NOMO-1 treated with dmso at 0.1 percent for 144 hours (cell line): ENCODE measurements around the gene SLC25A39.
A peak's percentile ranks its signal among the peaks of the same experiment; 100 is the strongest.
"Not testable (repeated sequence)": the region's sequence is repeated elsewhere in the genome, so short reads cannot be mapped to it uniquely, and the experiment has no call there.

ENCODE experiments used
- DNase-seq: peaks from one replicate; lab custom pipeline; 2025; ENCODE audit not compliant: unreplicated experiment; lab: John Stamatoyannopoulos, UW

The SLC25A39 gene

GRCh38 chr17:44324571-44325275 is at the start of gene SLC25A39:
Gene SLC25A39, minus strand, starts transcription at chr17:44324823. Its CDS starts 1,261 bp downstream, at chr17:44323562.
- DNase-seq: peak; percentile 83

- DNase-seq: no peak
Observed at GRCh38 chr17:44372036-44372435, 47.4 kb upstream of the SLC25A39 start.

GRCh38 chr17:44369414-44370023 is 44.9 kb upstream of the SLC25A39 start:
- DNase-seq: not testable (repeated sequence)

GRCh38 chr17:44368391-44369243 is 44.0 kb upstream of the SLC25A39 start:
- not testable (repeated sequence) for DNase-seq

- no peak for DNase-seq
Observed at GRCh38 chr17:44367231-44367979, 42.8 kb upstream of the SLC25A39 start.

GRCh38 chr17:44365051-44365450 is 40.4 kb upstream of the SLC25A39 start:
- DNase-seq: not testable (repeated sequence)

DNA sequence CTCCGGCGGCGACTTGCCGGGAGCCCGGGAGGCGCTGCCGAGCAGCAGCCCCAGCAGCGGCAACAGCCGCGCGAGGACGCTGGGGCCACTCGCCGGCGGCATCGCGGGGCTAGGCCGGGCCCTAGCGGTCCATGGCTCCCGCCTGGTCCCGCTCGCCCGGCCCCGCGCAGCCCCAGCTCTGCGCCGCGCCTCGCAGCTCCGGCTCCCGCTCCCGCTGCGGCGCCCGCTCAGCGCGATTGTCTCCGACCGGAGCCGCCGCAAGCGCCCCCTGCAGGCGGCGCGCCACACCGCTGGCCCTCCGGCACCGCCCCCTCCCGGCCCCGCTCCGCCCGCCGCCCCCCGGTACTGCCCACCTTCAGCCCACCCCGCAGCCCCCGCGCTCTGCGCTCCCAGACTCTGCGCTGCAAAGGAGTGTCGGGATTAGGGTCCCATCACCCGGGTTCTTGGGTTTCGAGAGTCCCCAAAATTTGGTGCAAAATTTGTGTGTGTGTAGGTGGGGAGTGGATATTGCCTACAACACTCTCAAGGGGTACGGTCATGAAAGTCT is 39.1 kb upstream of the SLC25A39 start, which contains the start of gene FAM171A2:
Gene FAM171A2 (minus strand): TSS at position 241 of the 547 bp plus-strand sequence. CDS start 139 bp downstream, at position 102.
- peak; percentile 26 for DNase-seq

- DNase-seq: no peak
Observed at GRCh38 chr17:44362949-44363612, 38.5 kb upstream of the SLC25A39 start.

- no peak for DNase-seq
Observed at GRCh38 chr17:44362459-44362948, 37.9 kb upstream of the SLC25A39 start.

- no peak for DNase-seq
Observed at GRCh38 chr17:44361292-44362260, 37.0 kb upstream of the SLC25A39 start.

DNA sequence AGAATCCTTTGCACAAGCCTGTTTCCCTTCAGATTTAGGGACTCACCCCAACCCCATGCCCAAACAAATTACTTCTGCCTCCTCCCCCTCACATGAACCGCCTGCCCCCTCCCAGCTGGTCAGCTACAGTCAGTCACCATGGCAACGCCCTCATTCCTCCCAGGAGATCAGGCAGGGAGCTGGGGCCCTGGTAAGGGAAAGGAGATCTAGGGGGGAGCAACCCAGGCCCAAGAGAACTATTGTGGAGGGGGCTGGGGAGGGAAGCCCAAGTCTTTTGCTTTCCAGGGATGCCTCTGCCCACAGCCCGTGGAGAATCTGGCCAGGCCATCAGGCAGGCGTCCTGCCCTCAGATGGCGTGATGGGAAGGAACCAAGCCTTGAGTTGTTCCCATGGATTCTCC is 36.2 kb upstream of the SLC25A39 start:
- DNase-seq: no peak

- no peak for DNase-seq
Observed at GRCh38 chr17:44360144-44360533, 35.5 kb upstream of the SLC25A39 start.

DNA sequence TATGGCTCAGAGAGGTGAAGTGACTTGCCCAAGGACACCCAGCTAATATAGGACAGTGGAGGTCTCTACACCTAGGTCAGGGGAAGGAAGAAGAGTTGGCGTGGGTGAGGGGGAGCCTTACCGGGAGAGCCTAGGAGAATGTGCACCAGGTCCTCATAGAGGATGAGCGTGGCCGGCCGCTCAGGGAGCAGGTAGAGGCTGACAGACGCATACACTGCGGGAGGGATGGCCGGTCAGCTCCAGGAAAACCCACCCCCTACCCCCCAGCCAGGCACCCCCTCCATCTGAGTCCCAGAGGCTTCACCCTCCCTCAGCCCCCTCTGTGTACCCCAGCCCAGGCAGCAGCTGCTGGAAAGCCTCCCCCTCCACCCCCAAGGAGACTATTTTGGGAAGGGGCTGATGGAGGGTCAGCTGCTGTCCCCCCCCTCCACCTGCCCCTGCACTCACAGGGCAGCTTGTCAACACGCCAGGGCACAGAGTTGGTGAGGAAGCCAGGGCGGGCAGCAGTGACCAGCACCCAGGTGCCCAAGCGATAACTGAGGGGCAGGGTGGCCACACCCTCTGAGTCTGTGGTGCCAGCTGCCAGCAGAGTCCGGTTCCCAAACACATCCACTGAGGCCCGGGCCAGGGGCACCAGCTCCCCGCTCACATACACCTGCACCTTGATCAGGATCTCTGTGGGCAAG is 35.0 kb upstream of the SLC25A39 start:
- DNase-seq: no peak

DNA sequence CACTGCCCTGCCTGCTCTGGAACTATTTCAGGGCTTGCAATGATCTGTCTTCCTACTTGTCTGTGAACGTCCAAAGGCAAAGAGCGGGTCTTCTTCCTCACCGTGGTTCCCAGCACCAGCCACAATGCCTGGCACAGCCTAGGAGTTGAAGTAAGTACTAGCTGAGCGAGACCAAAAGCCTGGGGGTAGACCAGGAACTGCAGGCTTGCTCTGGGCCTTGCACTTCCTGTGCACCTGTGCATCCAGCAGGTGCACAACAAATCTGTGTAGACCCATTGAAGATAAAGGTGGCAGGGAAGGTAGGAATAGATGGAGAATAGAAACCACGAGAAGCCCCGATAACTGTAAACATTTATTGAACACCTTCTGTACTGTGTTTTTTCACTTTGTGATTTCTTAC is 34.4 kb upstream of the SLC25A39 start:
- no peak for DNase-seq

- DNase-seq: no peak
Observed at GRCh38 chr17:44358066-44358465, 33.4 kb upstream of the SLC25A39 start.

- DNase-seq: no peak
Observed at GRCh38 chr17:44356241-44356640, 31.6 kb upstream of the SLC25A39 start.

GRCh38 chr17:44355642-44356099 is 31.0 kb upstream of the SLC25A39 start:
- DNase-seq: no peak
